HepG2 (cell line): ENCODE data around the gene NTN5. TPM values are rescaled to one million over a fixed set of nuclear protein-coding genes. Genes with fewer than 3 reads are reported as not detected.

Source experiments
- ATAD3A ChIP-seq: sonication (generic); formaldehyde crosslinking; IDR thresholded peaks from 2 replicates; pipeline ENCODE4 v1.4.0; 2020; ENCODE audit warnings: missing genetic modification reagents
- ATF5 ChIP-seq: sonication (generic); formaldehyde crosslinking; IDR thresholded peaks from 2 replicates; pipeline ENCODE4 v1.4.0; 2020; ENCODE audit warnings: mild to moderate bottlenecking, low read depth, missing genetic modification reagents
- CSRNP1 ChIP-seq: sonication (generic); formaldehyde crosslinking; IDR thresholded peaks from 2 replicates; pipeline ENCODE4 v1.8.1; 2023; ENCODE audit warnings: mild to moderate bottlenecking, missing genetic modification reagents
- FOXP1 ChIP-seq, 2 experiments: fragments of 450-650 bp in 1 of 2; IDR thresholded peaks; 2 replicates each; pipeline ENCODE4 v1.6.1; 2017 to 2018; ENCODE audit warnings: antibody characterized with exemption in 1 of 2
- HHEX ChIP-seq: IDR thresholded peaks from 2 replicates; pipeline ENCODE4 v1.6.1; 2016; ENCODE audit warnings: control low read depth
- HNF4G ChIP-seq, 2 experiments: sonication (generic) in 1 of 2; formaldehyde crosslinking in 1 of 2; IDR thresholded peaks; 2 replicates each; pipeline versions ENCODE4 v1.4.0 to v1.6.1; 2011 to 2020; ENCODE audit warnings: borderline replicate concordance in 2 of 2, low read depth in 2 of 2, mild to moderate bottlenecking in 2 of 2, low read length in 1 of 2, missing genetic modification reagents in 1 of 2, moderate library complexity in 1 of 2
- JUN ChIP-seq: sonication (generic); formaldehyde crosslinking; IDR thresholded peaks from 2 replicates; pipeline ENCODE4 v1.4.0; 2020; ENCODE audit warnings: mild to moderate bottlenecking, missing genetic modification reagents
- KLF11 ChIP-seq: IDR thresholded peaks from 2 replicates; pipeline ENCODE4 v1.6.1; 2016; ENCODE audit warnings: missing compliant biosample characterization
- MNT ChIP-seq: fragments of 450-650 bp; IDR thresholded peaks from 2 replicates; pipeline ENCODE4 v1.6.1; 2016
- MTF2 ChIP-seq: sonication (generic); formaldehyde crosslinking; IDR thresholded peaks from 2 replicates; pipeline ENCODE4 v1.5.0; 2020; ENCODE audit warnings: missing genetic modification reagents, borderline replicate concordance
- NFKBIZ ChIP-seq: IDR thresholded peaks from 2 replicates; pipeline ENCODE4 v1.6.1; 2018; ENCODE audit warnings: missing genetic modification reagents, missing compliant biosample characterization
- NFYB ChIP-seq: sonication (generic); formaldehyde crosslinking; IDR thresholded peaks from 2 replicates; pipeline ENCODE4 v1.4.0; 2020; ENCODE audit warnings: missing genetic modification reagents
- RFXANK ChIP-seq: IDR thresholded peaks from 2 replicates; pipeline ENCODE4 v1.6.1; 2016
- RFXAP ChIP-seq: sonication (generic); formaldehyde crosslinking; IDR thresholded peaks from 2 replicates; pipeline ENCODE4 v1.4.0; 2020; ENCODE audit warnings: missing genetic modification reagents, borderline replicate concordance
- SAP130 ChIP-seq: IDR thresholded peaks from 2 replicates; pipeline ENCODE4 v1.6.1; 2016; ENCODE audit warnings: low read depth
- TAF1 ChIP-seq: sonication (generic); formaldehyde crosslinking; IDR thresholded peaks from 2 replicates; pipeline ENCODE4 v1.4.0; 2020; ENCODE audit warnings: missing genetic modification reagents
- TFDP2 ChIP-seq: sonication (generic); formaldehyde crosslinking; IDR thresholded peaks from 2 replicates; pipeline ENCODE4 v1.4.0; 2020; ENCODE audit warnings: missing genetic modification reagents
- ZBTB21 ChIP-seq: sonication (generic); formaldehyde crosslinking; IDR thresholded peaks from 2 replicates; pipeline ENCODE4 v1.4.0; 2020; ENCODE audit warnings: missing genetic modification reagents
- ZBTB38 ChIP-seq: sonication (generic); formaldehyde crosslinking; IDR thresholded peaks from 2 replicates; pipeline ENCODE4 v1.5.1; 2020; ENCODE audit warnings: mild to moderate bottlenecking, missing genetic modification reagents
- ZBTB44 ChIP-seq: sonication (generic); formaldehyde crosslinking; IDR thresholded peaks from 2 replicates; pipeline ENCODE4 v1.4.0; 2020; ENCODE audit warnings: missing genetic modification reagents
- ZMYM3 ChIP-seq: sonication (generic); formaldehyde crosslinking; IDR thresholded peaks from 2 replicates; pipeline ENCODE4 v1.5.1; 2020; ENCODE audit warnings: mild to moderate bottlenecking, missing genetic modification reagents
- ZNF207 ChIP-seq: fragments of 450-650 bp; IDR thresholded peaks from 2 replicates; pipeline ENCODE4 v1.6.1; 2016; ENCODE audit warnings: antibody characterized with exemption, borderline replicate concordance
- ZNF367 ChIP-seq: sonication (generic); formaldehyde crosslinking; IDR thresholded peaks from 2 replicates; pipeline ENCODE4 v1.4.0; 2020; ENCODE audit warnings: missing genetic modification reagents, borderline replicate concordance
- ZSCAN25 ChIP-seq: sonication (generic); formaldehyde crosslinking; IDR thresholded peaks from 2 replicates; pipeline ENCODE4 v1.8.0; 2022; ENCODE audit warnings: mild to moderate bottlenecking, missing genetic modification reagents
- polyA plus RNA-seq, 8 experiments: library from polyadenylated mRNA; depleted of rRNA in 3 of 8; stranded (reverse) in 7 of 8; unstranded in 1 of 8; fragments of >200 nt; fragmentation: Illumina TruSeq in 4 of 8; extraction: Trizol in 4 of 8; gene quantifications; 2 replicates each; pipeline versions ENCODE4 v1.2.1 to v1.2.3, GENCODE V29; 2011 to 2016; ENCODE audit warnings: low read depth in 4 of 8, missing spikeins in 1 of 8, mixed read lengths in 1 of 8; ENCODE audit not compliant: insufficient read depth in 1 of 8
- total RNA-seq, 5 experiments: library from RNA; depleted of rRNA; stranded (reverse); fragments of >200 nt; fragmentation: Illumina TruSeq; extraction: Trizol; gene quantifications; 2 replicates each; pipeline ENCODE4 v1.2.3, GENCODE V29; 2016; ENCODE audit warnings: low read depth in 1 of 5

NTN5 gene
- total and polyA plus RNA-seq, 2 of the 13 experiments (the other 11 are each of a cell fraction or from before 2014, with no cell fraction given), result 0.05 TPM; not detected in 1

GRCh38 chr19:48660852-48661710 lies 11.7 kb downstream of the NTN5 start (continued):
- TF ChIP-seq TFDP2 (CRISPR knock-in tag), result peak; percentile 80
- no peak for TF ChIP-seq MNT
- TF ChIP-seq FOXP1 (IDR thresholded peaks at IDR 0.05), result no peak
- no peak for TF ChIP-seq FOXP1 (CRISPR knock-in tag; IDR thresholded peaks at IDR 0.05)
- peak; percentile 99 for TF ChIP-seq RFXAP (CRISPR knock-in tag)
- TF ChIP-seq ATF5 (CRISPR knock-in tag), result no peak
- no peak for TF ChIP-seq JUN (CRISPR knock-in tag)
- TF ChIP-seq KLF11 (CRISPR knock-in tag), result no peak
- TF ChIP-seq ZBTB44 (CRISPR knock-in tag), result no peak
- TF ChIP-seq CSRNP1 (CRISPR knock-in tag), result no peak
- no peak for TF ChIP-seq MTF2
- no peak for TF ChIP-seq ATAD3A (CRISPR knock-in tag)
- peak; percentile 99 for TF ChIP-seq RFXANK
- TF ChIP-seq ZNF207, result no peak
- TF ChIP-seq TAF1, result no peak
- peak; percentile 51; the same call in 1 of the 2 replicates for TF ChIP-seq ZBTB21
- no peak for TF ChIP-seq ZSCAN25 (CRISPR knock-in tag)
- no peak for TF ChIP-seq ZMYM3 (CRISPR knock-in tag)
- no peak for TF ChIP-seq SAP130 (CRISPR knock-in tag)
- TF ChIP-seq NFKBIZ (CRISPR knock-in tag), result 0 out of 2 replicates have a peak, but pooled peaks have one; percentile 27
- TF ChIP-seq HHEX (CRISPR knock-in tag), result no peak
- peak; percentile 80 for TF ChIP-seq NFYB
- 0 out of 2 replicates have a peak, but pooled peaks have one; percentile 21 for TF ChIP-seq ZBTB38 (CRISPR knock-in tag)
- no peak for TF ChIP-seq HNF4G (IDR thresholded peaks at IDR 0.05; ENCODE audit: borderline replicate concordance, low read depth, low read length)
- TF ChIP-seq HNF4G (CRISPR knock-in tag; IDR thresholded peaks at IDR 0.05; ENCODE audit: borderline replicate concordance, low read depth), result no peak
- no peak for TF ChIP-seq ZNF367
